Activated CD8-positive, alpha-beta T cell treated with anti-CD3 and anti-CD28 coated beads for 36 hours (primary cell): ENCODE results near the gene PCGF3. TPM values are rescaled to one million over a fixed set of nuclear protein-coding genes. Genes with fewer than 3 reads are reported as not detected.

Experiments used
- ATAC-seq: fragments of 200-7000 bp; cut with Tn5 transposase; one replicate; pipeline ENCODE4 v1.10.0; 2021; ENCODE audit warnings: mild to moderate bottlenecking, moderate library complexity
- CTCF ChIA-PET: fragments of 350-600 bp; sonication (Branson Sonifier 250); formaldehyde crosslinking; loops from one replicate; lab custom pipeline; 2021; ENCODE audit warnings: antibody characterized with exemption; lab: Charles Lee
- POLR2A ChIA-PET: fragments of 350-600 bp; sonication (Branson Sonifier 250); formaldehyde crosslinking; loops from one replicate; lab custom pipeline; 2021; ENCODE audit warnings: antibody characterized with exemption; lab: Charles Lee
- DNase-seq: peaks from one replicate; pipeline ENCODE4 v3.0.0-alpha.2; 2020
- H3K27ac Mint-ChIP-seq: one replicate; pipeline ENCODE4 v1.8.0; 2021; ENCODE audit warnings: mild to moderate bottlenecking, mixed read lengths
- H3K27me3 Mint-ChIP-seq: one replicate; pipeline ENCODE4 v1.8.0; 2021; ENCODE audit warnings: mixed read lengths
- H3K36me3 Mint-ChIP-seq: one replicate; pipeline ENCODE4 v1.8.0; 2021; ENCODE audit warnings: low read depth, mixed read lengths
- H3K4me1 Mint-ChIP-seq: one replicate; pipeline ENCODE4 v1.8.0; 2021; ENCODE audit warnings: low read depth, mixed read lengths
- H3K4me3 Mint-ChIP-seq: one replicate; pipeline ENCODE4 v1.8.0; 2021; ENCODE audit warnings: mild to moderate bottlenecking, moderate library complexity, mixed read lengths
- H3K9me3 Mint-ChIP-seq: one replicate; pipeline ENCODE4 v1.8.0; 2021; ENCODE audit warnings: mixed read lengths
- intact Hi-C: fragments of 100-400 bp; cut with micrococcal nuclease; formaldehyde crosslinking; loops from one replicate; pipeline ENCODE4 v1.10.0; 2022
- total RNA-seq, 2 experiments: library from RNA; stranded (reverse); gene quantifications; one replicate each; pipeline ENCODE4 v1.2.3, GENCODE V29; 2021
- TF ChIP-seq, protein P1 (sequence below): fragments of 200-600 bp; IDR thresholded peaks from one replicate; pipeline ENCODE4 v1.8.0; 2022; ENCODE audit warnings: antibody characterized with exemption, mild to moderate bottlenecking

Gene PCGF3
- total RNA-seq, 2 experiments from 2014 or later: 23.9 to 25.6 TPM

DNA sequence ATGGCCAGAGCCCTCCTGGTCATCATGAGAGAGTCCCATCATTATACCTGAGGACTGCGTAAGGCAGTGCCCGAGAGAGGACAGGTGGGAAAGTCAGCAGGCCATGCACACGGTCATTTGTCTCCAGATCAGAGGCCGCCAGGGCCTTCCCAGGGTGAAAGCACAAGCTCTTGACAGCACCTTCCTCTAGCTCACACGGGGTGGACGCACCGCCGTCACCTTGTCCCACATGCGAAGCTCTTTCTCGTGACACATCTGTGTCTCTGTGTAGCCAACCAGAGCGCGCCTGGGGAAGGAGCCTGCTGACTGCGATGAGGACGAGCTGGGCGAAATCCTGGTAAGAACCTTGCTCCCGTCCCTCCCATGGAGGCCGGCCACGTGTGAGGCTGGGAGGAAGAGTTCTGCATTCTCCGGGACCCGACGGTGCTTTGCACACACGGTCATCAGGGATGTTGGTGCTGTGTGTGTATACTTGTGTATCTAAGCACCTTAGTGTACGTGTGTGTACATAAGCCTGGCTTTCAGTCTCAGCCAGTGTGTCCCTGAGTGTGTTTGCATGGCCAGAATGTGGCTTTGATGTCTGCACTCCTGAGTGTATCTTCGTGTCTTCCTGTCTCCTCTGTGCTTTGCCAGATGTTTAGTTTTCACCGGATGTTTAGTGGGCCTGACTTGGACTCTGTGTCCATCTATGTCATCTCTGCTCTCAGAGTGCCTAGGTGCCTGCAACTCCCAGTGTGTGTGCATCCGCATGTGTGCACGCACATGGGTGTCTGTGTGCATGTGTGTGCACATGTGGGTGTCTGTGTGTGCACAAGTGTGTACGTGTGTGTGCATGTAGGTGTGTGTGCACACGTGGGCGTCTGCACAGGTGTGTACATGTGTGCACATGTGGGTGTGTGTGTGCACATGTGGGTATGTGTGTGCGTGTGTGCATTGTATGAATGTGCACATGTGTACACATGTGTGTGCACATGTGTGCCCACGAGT lies 46.7 kb upstream of the PCGF3 start:
- Mint-ChIP-seq H3K36me3 (peaks cover 5% of the 10 kb centered on the region), H3K4me1 (peaks cover 8% of the 10 kb centered on the region), H3K27ac (no peak overlapping the region), H3K27me3 (no peaks in the 10 kb centered on the region), H3K4me3 (no peak overlapping the region), H3K9me3 (no peaks in the 10 kb centered on the region)
- CTCF ChIA-PET: no interaction called here
- TF ChIP-seq, protein P1, sequence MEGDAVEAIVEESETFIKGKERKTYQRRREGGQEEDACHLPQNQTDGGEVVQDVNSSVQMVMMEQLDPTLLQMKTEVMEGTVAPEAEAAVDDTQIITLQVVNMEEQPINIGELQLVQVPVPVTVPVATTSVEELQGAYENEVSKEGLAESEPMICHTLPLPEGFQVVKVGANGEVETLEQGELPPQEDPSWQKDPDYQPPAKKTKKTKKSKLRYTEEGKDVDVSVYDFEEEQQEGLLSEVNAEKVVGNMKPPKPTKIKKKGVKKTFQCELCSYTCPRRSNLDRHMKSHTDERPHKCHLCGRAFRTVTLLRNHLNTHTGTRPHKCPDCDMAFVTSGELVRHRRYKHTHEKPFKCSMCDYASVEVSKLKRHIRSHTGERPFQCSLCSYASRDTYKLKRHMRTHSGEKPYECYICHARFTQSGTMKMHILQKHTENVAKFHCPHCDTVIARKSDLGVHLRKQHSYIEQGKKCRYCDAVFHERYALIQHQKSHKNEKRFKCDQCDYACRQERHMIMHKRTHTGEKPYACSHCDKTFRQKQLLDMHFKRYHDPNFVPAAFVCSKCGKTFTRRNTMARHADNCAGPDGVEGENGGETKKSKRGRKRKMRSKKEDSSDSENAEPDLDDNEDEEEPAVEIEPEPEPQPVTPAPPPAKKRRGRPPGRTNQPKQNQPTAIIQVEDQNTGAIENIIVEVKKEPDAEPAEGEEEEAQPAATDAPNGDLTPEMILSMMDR: no peak
- intact Hi-C loops: no loop called here
- POLR2A ChIA-PET: no interaction called here
- DNase-seq (no peak), ATAC-seq (no peak)

DNA sequence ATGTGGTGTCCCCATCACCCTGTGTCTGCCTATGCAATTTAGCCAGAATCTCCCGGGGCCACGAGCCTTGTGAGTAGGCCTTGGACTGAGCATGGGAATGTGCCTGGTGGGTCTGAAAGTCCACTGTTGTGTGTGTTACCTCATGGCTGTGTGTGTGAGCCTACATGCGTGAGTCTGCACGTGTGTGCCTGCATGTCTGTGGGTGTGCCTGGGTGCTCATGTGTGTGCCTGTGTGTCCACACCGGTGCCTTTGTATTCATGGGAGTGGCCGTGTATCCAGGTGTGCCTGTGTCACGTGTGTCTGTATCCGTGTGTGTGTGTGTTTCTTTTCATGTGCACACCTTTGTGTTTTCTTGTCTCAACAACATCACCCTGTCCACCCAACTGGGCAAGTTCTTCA lies 45.8 kb upstream of the PCGF3 start:
- TF ChIP-seq, protein P1: no peak
- POLR2A ChIA-PET: no interaction called here
- H3K36me3 Mint-ChIP-seq: peaks cover 8% of the 10 kb centered on the region
- ATAC-seq (no peak), DNase-seq (no peak)
- H3K27ac Mint-ChIP-seq: no peak overlapping the region
- CTCF ChIA-PET: no interaction called here
- H3K27me3 Mint-ChIP-seq: no peaks in the 10 kb centered on the region
- H3K4me1 Mint-ChIP-seq: peaks cover 14% of the 10 kb centered on the region
- intact Hi-C loops: no loop called here
- H3K4me3 Mint-ChIP-seq: no peak overlapping the region
- H3K9me3 Mint-ChIP-seq: no peaks in the 10 kb centered on the region

DNA sequence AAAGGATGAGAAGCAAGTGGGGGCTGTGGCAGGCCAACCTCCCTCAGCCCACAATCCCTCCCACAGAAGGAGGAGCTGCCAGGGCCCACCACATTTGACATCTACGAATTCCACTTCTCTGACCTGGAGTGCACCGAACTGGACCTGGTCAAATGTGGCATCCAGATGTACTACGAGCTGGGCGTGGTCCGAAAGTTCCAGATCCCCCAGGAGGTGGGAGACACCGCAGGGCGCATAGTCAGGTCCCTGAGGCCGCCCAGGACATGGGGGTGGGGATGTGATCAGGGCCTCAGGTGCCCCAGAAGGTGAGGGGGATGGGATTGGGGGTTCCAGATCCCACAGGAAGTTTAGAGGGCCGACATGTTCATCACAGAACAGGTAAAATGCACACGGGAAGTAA lies 45.2 kb upstream of the PCGF3 start:
- ChIA-PET CTCF (no interaction called here), POLR2A (no interaction called here)
- Mint-ChIP-seq H3K27me3 (no peaks in the 10 kb centered on the region), H3K4me1 (peaks cover 18% of the 10 kb centered on the region), H3K9me3 (no peaks in the 10 kb centered on the region), H3K4me3 (no peak overlapping the region), H3K27ac (no peak overlapping the region), H3K36me3 (peaks cover 8% of the 10 kb centered on the region)
- intact Hi-C loops: no loop called here
- ATAC-seq: no peak
- DNase-seq: no peak
- TF ChIP-seq, protein P1: no peak

DNA sequence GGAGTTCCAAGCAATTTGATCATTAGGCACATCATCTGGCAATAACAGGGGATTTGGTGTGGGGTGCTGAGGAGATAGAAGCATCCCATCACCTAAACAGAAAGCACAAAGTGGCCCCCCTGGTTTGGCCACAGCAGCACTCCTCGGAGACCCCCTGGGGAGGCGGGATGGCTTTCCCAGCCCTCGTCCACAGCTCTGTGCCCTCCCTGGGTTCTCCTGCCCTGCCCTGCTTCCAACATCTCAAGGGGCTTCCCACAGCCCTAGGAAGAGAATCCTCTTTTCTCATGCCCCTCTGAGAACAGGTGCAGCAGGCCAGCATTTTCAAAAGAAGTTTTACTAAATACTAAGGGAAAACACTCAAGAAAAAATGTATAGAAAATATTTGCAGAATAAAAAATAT lies 44.4 kb upstream of the PCGF3 start:
- ChIA-PET POLR2A (no interaction called here), CTCF (no interaction called here)
- intact Hi-C loops: no loop called here
- H3K27me3 Mint-ChIP-seq: no peaks in the 10 kb centered on the region
- H3K4me1 Mint-ChIP-seq: peaks cover 21% of the 10 kb centered on the region
- DNase-seq: no peak
- ATAC-seq: no peak
- no peaks in the 10 kb centered on the region for H3K9me3 Mint-ChIP-seq
- peaks cover 8% of the 10 kb centered on the region for H3K36me3 Mint-ChIP-seq
- TF ChIP-seq, protein P1: no peak
- H3K27ac Mint-ChIP-seq: no peak overlapping the region
- H3K4me3 Mint-ChIP-seq: no peak overlapping the region
